NK-92 treated with Interleukin-12 subunit alpha and Interleukin-12 subunit beta, amount 100 ng/mL, for 24 hours (cell line): Measurements from ENCODE around the gene ANKRD34A.
"Not testable (repeated sequence)": the region's sequence is repeated elsewhere in the genome, so short reads cannot be mapped to it uniquely, and the experiment has no call there.

Source experiments
- DNase-seq: peaks from one replicate; lab custom pipeline; 2025; lab: John Stamatoyannopoulos, UW

Gene ANKRD34A

GRCh38 chr1:145942871-145943270 is 21.5 kb downstream of the ANKRD34A start:
- no peak for DNase-seq

- DNase-seq, result no peak
Measured at GRCh38 chr1:145942405-145942804, 22.0 kb downstream of the ANKRD34A start.

- DNase-seq, result no peak
Measured at GRCh38 chr1:145937436-145937835, 26.9 kb downstream of the ANKRD34A start.

GRCh38 chr1:145936247-145936646 is 28.1 kb downstream of the ANKRD34A start:
- no peak for DNase-seq

- DNase-seq, result no peak
Measured at GRCh38 chr1:145935708-145936107, 28.7 kb downstream of the ANKRD34A start.

- DNase-seq, result not testable (repeated sequence)
Measured at GRCh38 chr1:145932522-145933009, 31.8 kb downstream of the ANKRD34A start.

GRCh38 chr1:145927916-145928643 is 36.3 kb downstream of the ANKRD34A start:
- DNase-seq, result no peak

- DNase-seq, result peak; percentile 90
Measured at GRCh38 chr1:145927063-145927886, 37.1 kb downstream of the ANKRD34A start, which contains the start of gene RBM8A. Gene RBM8A, minus strand, starts transcription at chr1:145927484. Its CDS starts 58 bp downstream, at chr1:145927426.

- DNase-seq, result no peak
Measured at GRCh38 chr1:145926686-145927062, 37.7 kb downstream of the ANKRD34A start.

- DNase-seq, result no peak
Measured at GRCh38 chr1:145922266-145922665, 42.1 kb downstream of the ANKRD34A start.

- not testable (repeated sequence) for DNase-seq
Measured at GRCh38 chr1:145920297-145920696, 44.1 kb downstream of the ANKRD34A start.

- DNase-seq, result no peak
Measured at GRCh38 chr1:145918992-145919939, 45.1 kb downstream of the ANKRD34A start.

GRCh38 chr1:145918144-145918991 is 46.0 kb downstream of the ANKRD34A start, which contains the start of gene PEX11B:
Gene PEX11B, minus strand, starts transcription at chr1:145918717. Its CDS starts 29 bp downstream, at chr1:145918688.
- DNase-seq, result peak; percentile 82

- no peak for DNase-seq
Measured at GRCh38 chr1:145917595-145917994, 46.8 kb downstream of the ANKRD34A start.

GRCh38 chr1:145916745-145917144 is 47.6 kb downstream of the ANKRD34A start:
- no peak for DNase-seq

GRCh38 chr1:145912128-145912641 is 52.2 kb downstream of the ANKRD34A start:
- no peak for DNase-seq
